ENCODE results near the gene MAPKAPK3.

- TF ChIP-seq CTCF (IDR thresholded peaks at IDR 0.05; ENCODE audit: poor library complexity) (no peak), EZH2 (IDR thresholded peaks at IDR 0.05; ENCODE audit: borderline replicate concordance) (no peak), EZH2phosphoT487 (IDR thresholded peaks at IDR 0.05; ENCODE audit: low read depth, severe bottlenecking, unreplicated experiment) (no peak)
Observed at GRCh38 chr3:50588759-50589433, 28.1 kb upstream of the MAPKAPK3 start.

All from hepatocyte (in vitro differentiated cells).